Measurements from ENCODE around the gene DOCK4.
"Not testable (repeated sequence)": the region's sequence is repeated elsewhere in the genome, so short reads cannot be mapped to it uniquely, and the experiment has no call there.

DOCK4 gene

GRCh38 chr7:111937163-111937562 is 269.0 kb downstream of the DOCK4 start:
- DNase-seq, result no peak

- DNase-seq, result no peak
Measured at GRCh38 chr7:111933609-111934008, 272.6 kb downstream of the DOCK4 start.

- DNase-seq, result no peak
Measured at GRCh38 chr7:111931958-111932357, 274.2 kb downstream of the DOCK4 start.

GRCh38 chr7:111931016-111931517 is 275.1 kb downstream of the DOCK4 start:
- no peak for DNase-seq

GRCh38 chr7:111929264-111929663 is 276.9 kb downstream of the DOCK4 start:
- no peak for DNase-seq

GRCh38 chr7:111927353-111928019 is 278.7 kb downstream of the DOCK4 start:
- DNase-seq, result no peak

- DNase-seq, result no peak
Measured at GRCh38 chr7:111920329-111920728, 285.9 kb downstream of the DOCK4 start.

- DNase-seq, result peak; percentile 25
Measured at GRCh38 chr7:111919631-111920179, 286.5 kb downstream of the DOCK4 start.

- no peak for DNase-seq
Measured at GRCh38 chr7:111919164-111919563, 287.0 kb downstream of the DOCK4 start.

GRCh38 chr7:111918461-111918860 is 287.7 kb downstream of the DOCK4 start:
- DNase-seq, result no peak

GRCh38 chr7:111917404-111917803 is 288.8 kb downstream of the DOCK4 start:
- not testable (repeated sequence) for DNase-seq

- DNase-seq, result no peak
Measured at GRCh38 chr7:111914291-111914690, 291.9 kb downstream of the DOCK4 start.

- DNase-seq, result no peak
Measured at GRCh38 chr7:111911166-111911961, 294.8 kb downstream of the DOCK4 start.

GRCh38 chr7:111910656-111911055 is 295.5 kb downstream of the DOCK4 start:
- DNase-seq, result no peak

- not testable (repeated sequence) for DNase-seq
Measured at GRCh38 chr7:111908673-111909072, 297.5 kb downstream of the DOCK4 start.

GRCh38 chr7:111903797-111904196 is 302.4 kb downstream of the DOCK4 start:
- DNase-seq, result no peak

- DNase-seq, result no peak
Measured at GRCh38 chr7:111903016-111903415, 303.2 kb downstream of the DOCK4 start.

GRCh38 chr7:111900283-111900682 is 305.9 kb downstream of the DOCK4 start:
- no peak for DNase-seq

- DNase-seq, result no peak
Measured at GRCh38 chr7:111895049-111895448, 311.1 kb downstream of the DOCK4 start.

- no peak for DNase-seq
Measured at GRCh38 chr7:111894518-111894917, 311.7 kb downstream of the DOCK4 start.

- DNase-seq, result no peak
Measured at GRCh38 chr7:111893190-111893589, 313.0 kb downstream of the DOCK4 start.

- no peak for DNase-seq
Measured at GRCh38 chr7:111892588-111892987, 313.6 kb downstream of the DOCK4 start.

GRCh38 chr7:111887734-111888133 is 318.5 kb downstream of the DOCK4 start:
- DNase-seq, result no peak

- DNase-seq, result no peak
Measured at GRCh38 chr7:111886233-111886632, 320.0 kb downstream of the DOCK4 start.
